ENCODE results near the gene SARS1. TPM values are rescaled to one million over a fixed set of nuclear protein-coding genes. Genes with fewer than 3 reads are reported as not detected.

The SARS1 gene
- total RNA-seq, 1 donor from 2014 or later: 142 TPM

DNA sequence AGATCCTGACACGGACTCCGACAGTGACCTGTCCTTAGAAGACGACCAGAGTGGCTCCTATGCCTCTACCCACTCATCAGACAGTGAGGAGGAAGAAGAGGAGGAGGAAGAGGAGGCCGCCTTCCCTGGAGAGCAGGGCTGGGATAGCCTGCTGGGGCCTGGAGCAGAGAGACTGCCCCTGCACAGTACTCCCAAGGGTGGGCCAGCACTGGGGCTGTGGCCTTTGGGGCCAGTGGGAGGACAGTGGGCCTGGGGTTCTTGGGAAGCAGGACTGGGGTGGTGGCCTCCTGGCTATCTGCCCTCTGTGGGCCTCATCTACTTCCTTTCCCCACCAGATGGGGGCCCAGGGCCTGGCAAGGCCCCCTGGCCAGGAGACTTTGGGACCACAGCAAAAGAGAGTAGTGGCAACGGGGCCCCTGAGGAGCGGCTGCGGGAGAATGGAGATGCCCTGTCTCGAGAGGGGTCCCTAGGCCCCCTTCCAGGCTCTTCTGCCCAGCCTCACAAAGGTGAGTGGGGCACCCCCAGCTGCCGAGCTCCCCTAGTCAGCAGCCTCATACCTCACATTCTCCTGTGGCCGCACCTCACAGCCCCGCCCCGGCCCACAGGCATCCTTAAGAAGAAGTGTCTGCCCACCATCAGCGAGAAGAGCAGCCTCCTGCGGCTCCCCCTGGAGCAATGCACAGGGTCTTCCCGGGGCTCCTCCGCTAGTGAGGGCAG lies 59.3 kb downstream of the SARS1 start:
- intact Hi-C loops (cut with micrococcal nuclease): no loop called here

DNA sequence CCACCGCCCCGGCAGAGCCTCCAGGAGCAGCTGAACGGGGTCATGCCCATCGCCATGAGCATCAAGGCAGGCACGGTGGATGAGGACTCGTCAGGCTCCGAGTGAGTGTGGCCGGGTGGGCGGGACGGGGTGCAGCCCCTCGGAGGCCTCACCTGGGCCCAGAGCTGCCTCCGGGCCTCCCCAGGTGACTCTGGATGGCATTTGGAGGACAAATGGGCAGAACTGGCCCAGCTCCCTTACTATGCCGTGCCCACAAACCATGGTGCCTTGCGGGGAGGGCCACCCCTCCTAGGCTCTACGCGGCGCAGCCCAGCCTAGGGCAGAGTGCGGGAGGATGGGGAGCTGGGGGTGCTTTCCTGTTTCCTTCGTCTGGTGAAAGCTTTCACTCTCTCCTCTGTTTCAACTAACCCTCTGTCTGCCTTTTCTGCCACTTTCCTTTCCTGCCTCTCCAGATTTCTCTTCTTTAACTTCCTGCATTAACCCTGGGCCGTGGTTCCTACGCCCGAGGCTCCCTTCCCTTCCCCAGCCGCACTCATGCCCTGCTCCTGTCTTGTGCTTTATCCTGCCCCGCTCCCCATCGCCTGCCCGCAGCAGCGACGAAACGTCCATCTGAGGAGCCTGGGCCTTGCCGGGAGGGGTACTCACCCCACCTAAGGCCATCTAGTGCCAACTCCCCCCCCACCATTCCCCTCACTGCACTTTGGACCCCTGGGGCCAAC lies 60.0 kb downstream of the SARS1 start:
- intact Hi-C loops (cut with micrococcal nuclease): no loop called here

DNA sequence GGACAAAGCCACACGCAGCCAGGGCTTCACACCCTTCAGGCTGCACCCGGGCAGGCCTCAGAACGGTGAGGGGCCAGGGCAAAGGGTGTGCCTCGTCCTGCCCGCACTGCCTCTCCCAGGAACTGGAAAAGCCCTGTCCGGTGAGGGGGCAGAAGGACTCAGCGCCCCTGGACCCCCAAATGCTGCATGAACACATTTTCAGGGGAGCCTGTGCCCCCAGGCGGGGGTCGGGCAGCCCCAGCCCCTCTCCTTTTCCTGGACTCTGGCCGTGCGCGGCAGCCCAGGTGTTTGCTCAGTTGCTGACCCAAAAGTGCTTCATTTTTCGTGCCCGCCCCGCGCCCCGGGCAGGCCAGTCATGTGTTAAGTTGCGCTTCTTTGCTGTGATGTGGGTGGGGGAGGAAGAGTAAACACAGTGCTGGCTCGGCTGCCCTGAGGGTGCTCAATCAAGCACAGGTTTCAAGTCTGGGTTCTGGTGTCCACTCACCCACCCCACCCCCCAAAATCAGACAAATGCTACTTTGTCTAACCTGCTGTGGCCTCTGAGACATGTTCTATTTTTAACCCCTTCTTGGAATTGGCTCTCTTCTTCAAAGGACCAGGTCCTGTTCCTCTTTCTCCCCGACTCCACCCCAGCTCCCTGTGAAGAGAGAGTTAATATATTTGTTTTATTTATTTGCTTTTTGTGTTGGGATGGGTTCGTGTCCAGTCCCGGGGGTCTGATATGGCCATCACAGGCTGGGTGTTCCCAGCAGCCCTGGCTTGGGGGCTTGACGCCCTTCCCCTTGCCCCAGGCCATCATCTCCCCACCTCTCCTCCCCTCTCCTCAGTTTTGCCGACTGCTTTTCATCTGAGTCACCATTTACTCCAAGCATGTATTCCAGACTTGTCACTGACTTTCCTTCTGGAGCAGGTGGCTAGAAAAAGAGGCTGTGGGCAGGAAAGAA lies 61.1 kb downstream of the SARS1 start:
- intact Hi-C loops (cut with micrococcal nuclease): no loop called here

DNA sequence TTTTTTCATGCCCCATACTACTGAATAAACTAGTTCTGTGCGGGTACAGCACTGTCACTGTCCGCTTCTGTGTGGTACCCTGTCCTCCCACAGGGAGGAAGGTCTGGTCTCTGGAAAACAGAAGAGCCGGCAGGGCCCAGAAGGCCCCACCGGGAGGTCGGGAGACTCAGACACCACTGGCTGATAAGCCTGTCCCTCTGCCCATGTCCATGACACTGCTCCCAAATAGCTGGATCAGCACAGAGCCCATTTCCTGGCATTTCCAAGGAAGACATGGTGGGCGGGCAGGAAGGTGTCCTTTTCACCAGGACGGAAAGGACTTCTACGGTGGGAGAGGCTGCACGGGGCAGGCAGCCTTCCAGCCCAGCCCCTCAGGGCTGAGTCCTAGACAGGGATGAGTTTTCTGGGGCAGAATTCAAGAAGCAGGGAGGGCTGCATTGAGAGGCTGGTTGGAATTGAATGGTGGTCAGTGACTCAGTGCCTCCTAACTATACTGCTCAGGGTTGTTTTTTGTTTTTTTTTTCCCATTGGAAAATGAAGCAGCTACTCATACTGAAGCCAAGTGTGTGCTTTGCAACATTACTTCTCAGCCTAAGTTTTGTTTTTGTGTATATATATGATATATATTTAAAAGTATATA lies 62.1 kb downstream of the SARS1 start:
- intact Hi-C loops (cut with micrococcal nuclease): no loop called here

DNA sequence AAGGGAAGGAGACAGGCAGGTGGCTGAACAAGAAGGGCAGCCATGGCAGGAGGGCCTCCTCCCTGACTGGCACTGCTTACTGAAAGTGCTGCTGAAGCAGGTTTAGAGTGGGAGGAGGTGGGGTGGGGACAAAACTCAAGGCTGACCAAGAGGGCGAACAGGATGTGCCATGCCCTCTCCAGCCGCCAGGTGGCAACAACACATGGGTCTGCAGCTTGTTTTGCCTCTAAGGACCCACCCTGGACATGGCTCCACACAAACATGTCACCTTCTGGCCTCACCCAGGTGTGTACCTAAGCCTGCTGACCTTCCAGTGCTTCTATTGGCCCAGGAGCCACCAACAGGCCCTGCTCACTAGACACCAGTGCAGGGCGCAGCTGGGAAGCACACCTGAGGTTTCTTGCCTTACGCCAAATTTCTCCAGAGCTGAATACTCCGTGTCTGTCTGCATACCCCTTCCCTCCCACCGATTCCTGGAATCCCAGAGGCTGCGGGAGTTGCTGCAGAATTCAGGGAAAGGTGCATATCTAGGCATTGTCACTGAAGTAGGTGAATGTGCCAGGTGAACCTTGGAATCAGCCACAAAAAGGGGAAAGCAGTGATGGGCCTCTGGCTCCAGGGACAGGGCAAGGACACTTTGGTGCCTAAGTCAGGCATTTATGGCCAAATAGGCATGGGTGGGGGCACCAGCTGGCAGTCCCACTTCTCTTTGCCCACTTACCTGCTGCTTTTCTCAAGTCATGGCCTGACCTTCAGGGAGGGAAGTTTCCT lies 63.9 kb downstream of the SARS1 start:
- intact Hi-C loops (cut with micrococcal nuclease): loop anchor here (1.0 kb wide), 2 partner anchors 122 to 255 kb away; no protein-coding TSS in a partner anchor

DNA sequence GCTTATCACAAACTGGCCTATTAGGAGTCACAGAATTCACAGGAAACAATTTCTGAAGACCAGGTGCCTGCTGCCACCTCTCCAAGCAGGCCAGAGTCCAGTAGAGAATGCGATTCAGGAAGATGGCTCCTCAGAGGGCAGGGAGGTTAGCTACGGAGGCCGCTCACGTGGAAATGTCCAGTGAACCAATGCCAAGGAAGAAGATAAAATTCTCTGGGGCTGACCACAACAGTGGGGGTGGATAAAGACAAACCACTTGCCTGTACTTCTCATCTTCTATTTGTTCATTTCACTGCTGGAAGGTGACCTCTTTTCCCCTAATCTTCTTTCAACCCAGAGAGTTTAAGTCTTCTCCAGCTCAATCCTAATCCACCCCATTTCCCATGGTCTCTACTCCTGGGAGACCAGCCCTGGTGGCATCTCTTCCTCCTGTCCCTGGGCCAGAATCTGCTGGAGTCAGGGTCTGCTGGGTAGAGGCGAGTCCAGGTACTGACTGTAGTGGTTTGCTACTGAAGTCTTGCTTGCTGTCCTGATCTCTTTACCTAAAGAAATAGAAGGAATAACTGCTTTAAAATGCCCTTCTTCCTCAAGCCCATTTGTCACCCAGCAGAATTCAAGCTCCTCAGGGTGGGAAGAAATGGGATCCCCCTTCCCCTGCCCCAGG lies 66.0 kb downstream of the SARS1 start:
- intact Hi-C loops (cut with micrococcal nuclease): loop anchor here (10.0 kb wide), 1 partner anchor 365 kb away; no protein-coding TSS in a partner anchor

DNA sequence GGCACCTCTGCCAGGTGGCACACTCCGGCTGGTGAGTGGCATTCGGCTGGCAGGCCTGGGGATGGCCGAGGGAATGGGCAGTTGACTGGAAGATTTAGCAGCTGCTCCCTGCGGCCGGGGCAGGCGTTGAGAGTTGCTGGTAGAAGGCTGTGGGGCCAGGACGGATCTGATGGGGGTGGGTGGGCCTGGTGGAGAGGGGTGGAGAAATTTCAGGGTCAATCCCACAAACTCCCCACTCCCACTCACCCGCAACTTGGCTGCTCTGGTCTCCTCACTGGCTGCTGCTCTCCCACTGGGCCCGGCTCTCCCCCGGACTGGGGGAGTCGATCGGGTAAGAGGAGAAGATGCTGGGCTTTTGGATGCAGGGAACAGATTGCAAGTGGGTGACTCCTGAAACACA lies 67.1 kb downstream of the SARS1 start:
- intact Hi-C loops (cut with micrococcal nuclease): loop anchor here (10.0 kb wide), 1 partner anchor 364 kb away; no protein-coding TSS in a partner anchor

DNA sequence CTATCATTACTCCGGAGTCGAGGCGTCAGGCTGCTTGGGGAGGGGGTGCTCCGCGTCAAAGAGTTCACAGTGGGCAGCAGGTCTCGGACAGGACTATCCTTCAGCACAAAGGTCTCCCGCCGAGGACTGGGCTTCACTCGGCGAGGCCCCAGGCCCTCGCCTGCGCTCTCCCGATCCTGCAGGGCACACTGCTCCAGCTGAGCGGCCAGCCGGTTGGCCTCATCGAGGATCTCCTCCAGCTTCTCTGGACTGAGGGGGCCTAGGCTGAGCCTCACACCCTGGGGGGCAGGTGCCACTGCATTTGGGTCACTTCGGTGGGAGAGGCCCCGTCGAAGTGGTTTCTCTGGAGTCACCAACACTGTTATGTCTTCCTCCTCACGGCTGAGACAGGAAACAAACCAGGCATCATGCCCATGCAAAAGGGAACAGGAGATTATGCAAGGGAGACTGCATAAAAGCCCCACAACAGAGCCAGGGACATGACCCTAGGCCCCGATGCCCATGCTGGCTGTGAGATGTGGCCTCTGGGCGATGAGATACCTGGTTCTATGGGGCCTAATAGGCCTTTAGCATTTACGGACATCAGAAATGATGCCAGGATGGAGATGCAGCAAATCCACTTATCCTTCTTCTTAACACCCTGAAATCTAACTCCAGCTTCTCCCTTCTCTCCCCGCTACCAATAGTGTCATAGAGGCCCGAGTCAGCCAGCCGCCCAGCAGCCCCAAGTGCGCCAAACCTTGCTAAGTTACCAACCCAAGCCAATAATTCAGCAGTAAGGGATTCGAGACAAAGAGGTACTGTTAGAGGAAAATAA lies 68.2 kb downstream of the SARS1 start:
- intact Hi-C loops (cut with micrococcal nuclease): loop anchor here (2.0 to 10.0 kb wide), 3 partner anchors 19 to 753 kb away; partner anchors contain the start of gene STRIP1

DNA sequence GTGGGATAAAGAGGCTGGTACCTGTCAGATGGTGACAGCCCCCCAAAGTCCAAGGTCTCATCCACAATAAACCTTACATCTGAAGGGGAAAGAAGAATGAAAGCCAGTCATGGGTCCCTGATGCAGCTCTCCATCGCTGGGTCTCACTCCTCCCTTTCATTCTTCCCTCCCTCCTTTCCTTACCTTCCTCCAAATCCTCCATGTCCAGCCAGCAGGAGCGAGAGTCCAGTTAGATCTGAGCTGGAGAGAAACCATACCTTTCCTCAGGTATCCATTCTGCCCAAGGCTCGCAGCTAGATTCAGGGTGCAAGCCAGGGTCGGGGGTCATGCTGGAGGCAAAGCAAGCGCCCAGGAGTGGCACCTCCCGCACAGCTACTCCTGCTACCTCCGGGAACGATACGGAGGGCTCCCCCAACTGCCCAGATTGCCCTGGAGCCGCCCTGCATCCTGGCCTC lies 68.8 kb downstream of the SARS1 start:
- intact Hi-C loops (cut with micrococcal nuclease): loop anchor here (2.0 to 10.0 kb wide), 3 partner anchors 20 to 752 kb away; partner anchors contain the start of gene STRIP1

DNA sequence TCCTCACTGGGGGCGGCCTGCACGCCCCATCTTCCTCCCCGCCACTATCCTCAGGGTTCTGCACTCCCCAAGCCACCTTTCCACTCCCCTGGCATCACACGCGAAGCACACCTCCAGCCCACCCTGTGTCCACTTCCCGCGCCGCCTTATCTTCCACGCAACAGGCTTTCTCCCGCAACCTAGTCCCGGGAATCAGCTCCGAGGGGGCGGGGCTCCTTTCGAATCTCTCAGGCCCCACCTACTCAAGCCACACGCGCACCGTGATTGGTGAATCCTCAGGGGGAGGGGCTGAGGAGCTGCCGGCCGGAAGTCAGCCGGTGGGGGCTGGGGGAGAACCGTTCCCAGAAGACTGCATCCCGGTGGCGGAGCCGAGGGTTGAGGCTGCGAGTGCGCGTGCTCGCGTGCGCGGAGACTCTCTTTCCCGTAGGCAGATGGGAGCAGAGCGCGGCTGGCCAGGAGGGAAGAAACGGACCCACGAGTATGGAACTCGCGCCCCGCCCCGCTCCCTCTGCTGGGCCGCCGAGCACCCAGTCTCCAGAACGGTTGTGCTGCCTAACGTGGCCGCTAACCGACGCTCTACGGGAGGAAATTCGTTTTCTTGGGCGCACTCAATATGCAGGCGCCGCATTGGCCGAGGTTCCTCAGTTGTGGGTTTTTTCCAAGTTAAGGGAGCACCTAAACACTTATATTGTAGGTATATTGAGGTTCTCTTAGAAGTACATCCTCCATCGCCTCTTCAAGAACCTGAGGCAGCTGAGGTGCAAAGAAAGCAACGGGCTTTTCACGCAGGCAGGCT lies 69.4 kb downstream of the SARS1 start, which contains the start of gene PSRC1:
PSRC1 (minus strand) TSS at position 194 of the 796 bp plus-strand sequence.
- intact Hi-C loops (cut with micrococcal nuclease): loop anchor here (1.0 to 10.0 kb wide), 13 partner anchors 20 to 1055 kb away; partner anchors contain the start of genes ATXN7L2, CELSR2, CYB561D1 and GNAI3

DNA sequence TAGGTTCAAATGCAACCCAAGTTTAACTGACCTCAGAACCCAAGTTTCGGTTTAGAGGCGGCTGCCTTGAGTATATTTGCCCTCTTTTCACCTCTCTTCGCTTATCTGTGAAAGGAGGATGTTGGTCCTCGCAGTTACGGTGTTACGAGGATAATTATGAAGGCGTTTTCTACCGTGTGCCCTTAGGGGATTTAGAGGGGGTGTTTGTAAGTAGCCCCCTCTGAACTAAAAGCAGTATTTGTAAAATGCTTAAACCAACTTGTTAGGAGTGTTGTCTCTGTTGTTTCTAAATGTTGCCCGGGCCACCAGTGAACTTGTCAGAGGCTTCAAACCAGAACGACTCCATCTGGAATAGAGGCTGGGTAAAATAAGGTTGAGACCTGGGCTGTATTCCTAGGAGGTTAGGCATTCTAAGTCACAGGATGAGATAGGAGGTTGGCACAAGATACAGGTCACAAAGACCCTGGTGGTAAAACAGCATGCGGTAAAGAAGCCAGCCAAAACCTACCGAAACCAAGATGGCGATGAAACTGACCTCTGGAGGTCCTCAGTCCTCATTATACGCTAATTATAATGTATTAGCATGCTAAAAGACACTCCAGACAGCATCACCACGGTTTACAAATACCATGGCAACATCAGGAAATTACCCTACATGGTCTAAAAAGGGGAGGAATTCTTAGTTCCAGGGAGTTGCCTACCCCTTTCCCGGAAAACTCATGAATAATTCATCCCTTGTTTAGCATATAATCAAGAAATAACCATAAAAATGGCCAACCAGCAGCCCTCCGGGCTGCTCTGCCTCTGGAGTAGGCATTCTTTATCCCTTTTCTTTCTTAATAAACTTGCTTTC lies 70.3 kb downstream of the SARS1 start:
- intact Hi-C loops (cut with micrococcal nuclease): loop anchor here (1.0 to 10.0 kb wide), 13 partner anchors 21 to 1054 kb away; partner anchors contain the start of genes ATXN7L2, CELSR2, CYB561D1 and GNAI3

DNA sequence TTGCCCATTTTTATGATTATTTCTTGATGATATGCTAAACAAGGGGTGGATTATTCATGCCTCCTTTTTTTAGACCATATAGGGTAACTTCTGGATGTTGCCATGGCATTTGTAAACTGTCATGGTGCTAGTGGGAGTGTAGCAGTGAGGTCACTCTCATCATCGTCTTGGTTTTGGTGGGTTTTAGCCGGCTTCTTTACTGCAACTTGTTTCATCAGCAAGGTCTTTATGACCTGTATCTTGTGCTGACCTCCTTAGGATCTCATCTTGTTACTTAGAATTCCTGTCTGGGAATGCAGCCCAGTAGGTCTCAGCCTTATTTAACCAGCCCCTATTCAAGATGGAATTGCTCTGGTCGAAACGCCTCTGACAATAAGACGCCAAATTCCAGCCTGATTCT lies 73.0 kb downstream of the SARS1 start:
- intact Hi-C loops (cut with micrococcal nuclease): loop anchor here (10.0 kb wide), 1 partner anchor 358 kb away; no protein-coding TSS in a partner anchor
